Activated T-helper 1 cell treated with anti-CD3 and anti-CD28 coated beads, Interleukin-12 subunit alpha, Interleukin-12 subunit beta, Interleukin-2, Interleukin-4 antibody, amounts not matched to agents 30 ng/mL and 10 ng/mL and 1 ng/mL, durations not matched to agents 14 hours and 24 hours and 36 hours (primary cell): ENCODE measurements around the gene METTL8. TPM values are rescaled to one million over a fixed set of nuclear protein-coding genes. Genes with fewer than 3 reads are reported as not detected.

ENCODE experiments used
- DNase-seq: peaks from one replicate; pipeline ENCODE4 v3.0.0; 2021; ENCODE audit warnings: low spot score
- H3K27ac Mint-ChIP-seq: one replicate; pipeline ENCODE4 v1.8.0; 2021; ENCODE audit warnings: mild to moderate bottlenecking, mixed read lengths
- H3K27me3 Mint-ChIP-seq: one replicate; pipeline ENCODE4 v1.8.0; 2022; ENCODE audit warnings: mild to moderate bottlenecking, moderate library complexity, mixed read lengths; ENCODE audit not compliant: insufficient read depth
- H3K36me3 Mint-ChIP-seq: one replicate; pipeline ENCODE4 v1.8.0; 2021; ENCODE audit warnings: low read depth, mixed read lengths
- H3K4me1 Mint-ChIP-seq: one replicate; pipeline ENCODE4 v1.8.0; 2021; ENCODE audit warnings: low read depth, mixed read lengths
- H3K4me3 Mint-ChIP-seq: one replicate; pipeline ENCODE4 v1.8.0; 2021; ENCODE audit warnings: mild to moderate bottlenecking, moderate library complexity, mixed read lengths
- H3K9me3 Mint-ChIP-seq: one replicate; pipeline ENCODE4 v1.8.0; 2021; ENCODE audit warnings: mixed read lengths
- intact Hi-C: fragments of 100-400 bp; cut with micrococcal nuclease; formaldehyde crosslinking; loops from one replicate; pipeline ENCODE4 v1.15.1; 2024
- total RNA-seq: library from RNA; stranded (reverse); gene quantifications from 2 replicates; pipeline ENCODE4 v1.2.3, GENCODE V29; 2022

Gene METTL8
- total RNA-seq, 1 donor from 2014 or later: 31.8 TPM

DNA sequence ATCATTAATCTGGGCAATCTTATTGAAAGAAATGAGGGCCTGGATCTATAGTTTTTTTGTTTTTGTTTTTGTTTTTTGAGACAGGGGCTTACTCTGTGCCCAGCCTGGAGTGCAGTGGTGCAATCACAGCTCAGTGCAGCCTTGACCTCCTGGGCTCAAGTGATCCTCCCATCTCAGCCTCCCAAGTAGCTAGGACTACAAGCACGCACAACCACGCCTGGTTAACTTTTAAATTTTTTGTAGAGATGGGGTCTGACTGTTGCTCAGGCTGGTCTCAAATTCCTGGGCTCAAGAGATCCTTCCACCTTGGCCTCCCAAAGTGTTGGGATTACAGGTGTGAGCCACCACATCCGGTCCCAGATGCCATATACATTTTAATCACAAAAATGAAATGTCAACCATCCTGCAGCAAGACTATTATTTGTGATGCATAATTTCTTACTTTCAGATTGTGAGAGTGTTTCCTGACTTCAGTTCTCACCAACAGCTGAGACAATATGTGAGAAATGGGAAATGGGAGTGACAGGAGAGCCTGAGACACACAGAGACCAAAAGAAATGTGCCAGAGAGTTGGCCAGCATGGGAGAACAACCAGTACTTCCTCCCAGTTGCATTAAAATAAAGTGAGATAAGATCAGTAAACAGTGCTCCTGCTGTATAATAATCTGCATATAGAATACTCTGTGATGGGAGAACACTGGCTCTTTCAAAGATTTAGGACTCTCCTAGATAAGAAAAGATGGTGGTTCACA, 87.6 kb downstream of the METTL8 start:
- Mint-ChIP-seq H3K4me3 (no peak overlapping the region), H3K36me3 (no peaks in the 10 kb centered on the region), H3K9me3 (peaks cover under 1% of the 10 kb centered on the region), H3K27me3 (no peaks in the 10 kb centered on the region), H3K4me1 (peaks cover 22% of the 10 kb centered on the region), H3K27ac (no peak overlapping the region)
- DNase-seq: no peak
- intact Hi-C loops: loop anchor here (2.0 kb wide), 1 partner anchor 27 kb away; no protein-coding TSS in a partner anchor

DNA sequence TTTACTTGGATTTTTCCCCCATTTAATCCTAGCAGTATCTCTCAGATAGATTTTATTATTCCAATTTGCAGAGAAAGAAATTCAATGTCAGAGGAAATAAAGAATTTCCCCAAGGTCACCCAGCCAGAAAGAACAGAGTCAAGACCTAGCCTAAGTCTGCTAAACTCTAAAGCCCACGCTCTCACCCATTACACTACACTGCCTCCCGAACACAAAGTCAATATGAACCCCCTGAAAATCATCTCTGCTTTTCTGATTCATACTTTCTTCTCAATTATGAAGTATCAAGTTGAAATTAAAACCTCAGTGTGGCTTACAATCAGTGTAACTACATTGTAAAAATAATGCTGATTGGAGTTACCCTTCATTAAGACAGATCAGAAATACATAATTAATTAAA, 89.6 kb downstream of the METTL8 start:
- Mint-ChIP-seq H3K9me3 (no peaks in the 10 kb centered on the region), H3K36me3 (peaks cover 1% of the 10 kb centered on the region), H3K4me3 (no peak overlapping the region), H3K27me3 (no peaks in the 10 kb centered on the region), H3K27ac (no peak overlapping the region), H3K4me1 (peaks cover 22% of the 10 kb centered on the region)
- intact Hi-C loops: no loop called here
- DNase-seq: no peak

DNA sequence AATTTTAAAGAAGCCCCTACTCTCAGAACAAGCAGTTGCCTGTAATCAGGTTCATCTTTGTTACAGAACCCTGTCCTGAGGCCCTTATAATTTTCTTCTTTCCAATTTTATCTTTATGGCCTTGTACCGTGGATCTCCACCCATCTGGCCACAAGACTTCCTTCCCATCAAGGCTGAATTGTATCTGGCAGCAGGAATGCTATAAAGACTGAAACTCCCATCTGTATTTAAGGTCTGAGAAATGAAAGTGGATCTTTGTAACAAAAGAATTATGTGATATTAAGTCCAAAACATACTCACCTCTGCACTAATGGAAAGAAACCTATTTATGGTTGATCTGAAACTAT, 91.8 kb downstream of the METTL8 start:
- Mint-ChIP-seq H3K27ac (no peak overlapping the region), H3K36me3 (peaks cover 8% of the 10 kb centered on the region), H3K4me3 (no peak overlapping the region), H3K4me1 (peaks cover 15% of the 10 kb centered on the region), H3K27me3 (no peaks in the 10 kb centered on the region), H3K9me3 (no peaks in the 10 kb centered on the region)
- intact Hi-C loops: no loop called here
- no peak for DNase-seq

DNA sequence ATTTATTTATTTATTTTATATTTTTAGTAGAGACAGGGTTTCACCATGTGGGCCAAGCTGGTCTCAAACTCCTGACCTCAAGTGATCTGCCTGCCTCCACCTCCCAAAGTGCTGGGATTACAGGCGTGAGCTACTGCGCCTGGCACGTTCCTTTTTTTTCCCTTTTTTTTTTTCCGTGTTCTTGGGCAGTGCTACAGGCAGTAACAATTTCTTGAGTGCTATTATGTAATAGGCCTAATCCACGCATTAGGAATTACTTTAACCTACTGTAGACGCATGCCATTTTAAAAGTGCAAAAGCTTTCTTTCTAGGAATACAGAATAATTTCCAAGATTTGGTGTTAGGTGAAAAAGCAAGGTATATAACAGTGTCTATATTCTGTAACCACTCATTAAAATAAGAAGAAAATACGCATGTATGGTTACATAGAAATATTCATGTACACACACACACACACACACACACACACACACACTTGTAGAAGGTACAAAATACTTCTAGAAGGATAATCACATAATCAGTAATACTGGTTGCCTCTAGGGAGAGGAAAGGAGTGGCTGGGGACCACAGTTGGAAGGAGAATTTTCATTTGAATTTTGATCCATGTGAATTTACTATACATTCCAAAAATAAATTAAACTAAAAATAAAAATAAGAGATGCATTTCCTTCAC, 92.3 kb downstream of the METTL8 start:
- no peaks in the 10 kb centered on the region for H3K27me3 Mint-ChIP-seq
- peaks cover 8% of the 10 kb centered on the region for H3K36me3 Mint-ChIP-seq
- intact Hi-C loops: no loop called here
- no peak overlapping the region for H3K4me3 Mint-ChIP-seq
- peaks cover 12% of the 10 kb centered on the region for H3K4me1 Mint-ChIP-seq
- no peak for DNase-seq
- H3K27ac Mint-ChIP-seq: no peak overlapping the region
- H3K9me3 Mint-ChIP-seq: no peaks in the 10 kb centered on the region

DNA sequence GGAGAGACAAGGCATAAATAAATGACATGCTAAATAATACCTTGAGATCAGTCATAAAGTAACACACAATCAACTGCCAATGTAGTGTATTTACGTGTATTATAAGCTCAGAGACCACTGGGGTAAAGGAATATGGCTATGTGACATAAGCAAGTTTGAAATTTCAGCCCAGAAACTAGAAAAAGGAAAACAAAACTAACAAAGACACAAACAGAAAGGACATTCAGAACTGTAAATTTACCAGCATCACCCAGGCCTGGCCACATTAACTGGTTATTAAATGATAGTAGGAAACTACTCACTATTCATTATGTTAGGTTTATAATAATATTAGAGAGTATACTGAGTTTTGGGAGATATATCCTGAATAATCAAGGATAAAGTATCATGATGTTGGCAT, 98.8 kb downstream of the METTL8 start:
- H3K36me3 Mint-ChIP-seq: peaks cover 18% of the 10 kb centered on the region
- no peak overlapping the region for H3K27ac Mint-ChIP-seq
- H3K9me3 Mint-ChIP-seq: no peaks in the 10 kb centered on the region
- no peak for DNase-seq
- peaks cover 23% of the 10 kb centered on the region for H3K4me1 Mint-ChIP-seq
- no peak overlapping the region for H3K4me3 Mint-ChIP-seq
- H3K27me3 Mint-ChIP-seq: no peaks in the 10 kb centered on the region
- intact Hi-C loops: no loop called here

DNA sequence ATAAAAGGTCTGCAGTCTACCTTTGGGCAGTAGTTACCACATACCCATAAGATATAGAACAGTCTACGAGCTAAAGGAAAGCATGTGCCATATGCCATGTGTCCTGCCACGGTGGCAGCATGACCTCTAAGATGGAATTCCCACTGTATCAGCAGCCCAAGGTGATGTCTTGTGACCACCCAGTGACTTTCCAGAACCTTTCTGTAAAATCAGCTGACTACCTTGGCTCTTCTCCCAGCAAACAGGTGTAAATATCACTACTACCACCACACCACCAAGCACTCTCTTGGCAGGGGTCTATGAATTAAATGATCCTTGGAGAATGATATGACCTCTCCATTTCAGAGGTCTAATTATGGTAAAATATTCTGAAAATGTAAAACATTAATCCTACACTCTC, 99.6 kb downstream of the METTL8 start:
- Mint-ChIP-seq H3K27ac (no peak overlapping the region), H3K9me3 (no peaks in the 10 kb centered on the region), H3K36me3 (peaks cover 17% of the 10 kb centered on the region), H3K4me3 (no peak overlapping the region), H3K27me3 (no peaks in the 10 kb centered on the region), H3K4me1 (peaks cover 23% of the 10 kb centered on the region)
- no peak for DNase-seq
- intact Hi-C loops: no loop called here

DNA sequence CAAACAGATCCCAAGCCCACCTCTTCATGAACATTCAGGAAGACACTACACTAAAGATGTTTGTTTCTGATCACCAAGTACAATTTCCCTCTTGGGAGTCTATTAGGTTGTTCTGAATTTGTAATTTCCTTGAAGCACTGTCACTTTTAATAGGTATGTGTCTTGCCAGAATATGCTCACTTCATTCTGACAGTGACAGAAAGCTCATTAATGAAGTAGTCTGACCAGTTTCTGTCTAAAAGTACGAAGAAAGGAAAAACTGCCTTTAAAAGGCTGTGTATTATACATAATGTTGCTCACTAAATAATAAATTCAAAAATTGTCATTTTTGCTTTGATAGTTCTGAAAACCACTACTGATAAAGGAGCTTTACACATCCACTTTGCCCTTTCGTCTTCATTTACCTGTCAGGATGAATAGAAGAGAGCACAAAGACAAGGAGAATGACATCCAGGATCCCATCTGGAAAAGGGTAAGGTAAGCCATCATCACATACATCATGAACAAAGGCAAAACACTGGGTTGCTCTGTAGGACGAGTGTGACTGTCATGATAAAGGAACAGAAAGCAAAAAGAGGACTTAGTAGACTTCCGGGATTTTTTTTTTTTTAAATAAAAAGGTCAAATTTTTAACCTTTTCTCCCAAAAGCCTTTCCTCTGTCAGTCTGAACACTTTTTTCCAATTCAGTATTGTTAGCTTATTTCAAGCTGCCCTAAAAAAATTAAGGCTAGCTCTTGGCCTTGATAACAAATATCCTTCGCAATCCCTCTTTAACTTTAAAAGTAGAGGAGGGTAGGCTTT, 103.4 kb downstream of the METTL8 start:
- DNase-seq: no peak
- intact Hi-C loops: no loop called here
- no peaks in the 10 kb centered on the region for H3K9me3 Mint-ChIP-seq
- H3K27me3 Mint-ChIP-seq: no peaks in the 10 kb centered on the region
- H3K4me1 Mint-ChIP-seq: peaks cover 47% of the 10 kb centered on the region
- H3K27ac Mint-ChIP-seq: peak overlapping the region; percentile 31
- peaks cover 18% of the 10 kb centered on the region for H3K36me3 Mint-ChIP-seq
- no peak overlapping the region for H3K4me3 Mint-ChIP-seq

DNA sequence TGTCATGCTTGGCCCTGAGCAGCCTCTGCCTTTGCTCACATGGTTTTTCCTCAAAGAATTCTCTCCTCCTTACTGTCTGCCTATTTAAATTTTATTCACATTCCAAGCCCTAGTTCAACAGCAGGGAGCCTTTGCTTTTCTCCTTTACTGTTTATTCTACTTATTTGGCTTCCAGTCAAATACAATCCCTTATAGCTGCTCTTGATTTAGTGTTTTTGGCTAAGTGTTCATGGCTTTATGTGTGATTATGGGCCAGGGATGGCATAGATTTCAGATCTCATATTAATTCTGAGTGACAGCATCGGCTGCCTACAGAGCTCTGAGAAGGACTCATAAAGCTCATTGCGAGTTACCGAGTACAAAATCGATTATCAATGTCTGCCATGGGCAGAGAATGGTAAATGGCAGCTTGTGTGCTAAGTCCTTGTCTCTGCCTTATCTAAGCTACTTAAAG, 106.7 kb downstream of the METTL8 start:
- Mint-ChIP-seq H3K36me3 (peaks cover 26% of the 10 kb centered on the region), H3K27me3 (no peaks in the 10 kb centered on the region), H3K4me1 (peaks cover 42% of the 10 kb centered on the region), H3K4me3 (peak overlapping the region; percentile 9), H3K27ac (peak overlapping the region; percentile 91), H3K9me3 (no peaks in the 10 kb centered on the region)
- DNase-seq: no peak
- intact Hi-C loops: no loop called here

DNA sequence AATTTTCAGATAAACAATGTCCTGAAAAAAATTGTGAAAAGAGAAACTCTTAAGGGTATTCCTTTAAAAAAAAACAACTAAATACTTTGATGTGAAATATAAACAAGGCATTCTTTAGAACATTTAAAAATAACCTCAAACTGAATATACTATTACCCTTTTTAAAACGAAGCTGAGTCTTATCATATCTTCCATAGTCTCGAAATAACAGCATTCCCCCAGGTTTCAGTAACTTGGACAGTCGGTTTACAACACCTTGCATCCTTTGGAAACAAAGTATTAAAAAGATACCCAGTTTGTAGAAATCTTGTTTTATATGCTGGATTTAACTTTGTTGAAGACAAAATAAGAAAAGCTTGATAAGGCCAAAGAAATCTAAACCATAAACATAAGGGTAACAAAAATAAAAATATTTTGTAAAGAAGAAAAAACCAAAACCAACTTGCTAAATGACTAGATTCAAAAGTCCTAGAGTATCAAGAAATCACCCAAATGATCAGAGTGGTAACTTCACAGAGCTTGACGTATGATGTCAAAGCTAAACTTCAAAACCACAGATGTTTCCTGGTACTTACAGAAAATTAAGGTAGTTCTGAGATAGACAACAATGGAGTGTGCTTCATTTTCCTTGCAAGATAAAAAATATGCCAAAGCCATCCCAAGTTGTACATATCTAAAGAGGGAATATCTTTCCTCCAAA, 107.8 kb downstream of the METTL8 start:
- Mint-ChIP-seq H3K36me3 (peaks cover 30% of the 10 kb centered on the region), H3K9me3 (no peaks in the 10 kb centered on the region), H3K27me3 (no peaks in the 10 kb centered on the region), H3K27ac (peak overlapping the region; percentile 91), H3K4me1 (peaks cover 48% of the 10 kb centered on the region), H3K4me3 (peak overlapping the region; percentile 64)
- no peak for DNase-seq
- intact Hi-C loops: loop anchor here (1.0 kb wide), 2 partner anchors 8 to 66 kb away; no protein-coding TSS in a partner anchor

DNA sequence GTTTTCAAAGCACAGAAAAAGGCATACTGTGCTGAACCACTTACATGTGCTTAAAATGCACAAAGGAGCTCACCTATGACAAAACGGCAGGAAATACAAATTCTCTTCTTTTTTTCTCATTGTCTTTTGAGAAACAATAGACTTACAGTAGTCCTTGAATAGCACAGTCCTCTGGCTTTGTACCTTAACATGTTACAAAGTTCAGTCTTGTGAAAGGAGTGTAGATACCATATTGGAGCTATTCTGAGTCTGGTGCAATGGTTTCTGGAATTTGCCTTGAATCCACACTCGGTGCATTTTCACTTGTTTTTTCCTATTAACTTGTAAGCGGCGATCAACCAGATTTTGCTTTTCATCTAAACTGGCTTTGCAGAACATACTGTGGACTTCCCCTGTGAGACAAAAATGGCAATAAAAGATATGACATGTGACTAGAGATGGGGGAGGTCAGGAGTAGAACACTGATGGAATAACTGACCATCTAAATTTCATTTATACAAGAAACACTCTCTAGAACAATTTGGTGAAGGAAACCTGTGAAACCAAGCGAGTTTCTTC, 109.7 kb downstream of the METTL8 start:
- H3K27ac Mint-ChIP-seq: peak overlapping the region; percentile 64
- H3K9me3 Mint-ChIP-seq: no peaks in the 10 kb centered on the region
- intact Hi-C loops: no loop called here
- no peak for DNase-seq
- H3K4me3 Mint-ChIP-seq: peak overlapping the region; percentile 35
- H3K27me3 Mint-ChIP-seq: no peaks in the 10 kb centered on the region
- peaks cover 31% of the 10 kb centered on the region for H3K36me3 Mint-ChIP-seq
- H3K4me1 Mint-ChIP-seq: peaks cover 68% of the 10 kb centered on the region

DNA sequence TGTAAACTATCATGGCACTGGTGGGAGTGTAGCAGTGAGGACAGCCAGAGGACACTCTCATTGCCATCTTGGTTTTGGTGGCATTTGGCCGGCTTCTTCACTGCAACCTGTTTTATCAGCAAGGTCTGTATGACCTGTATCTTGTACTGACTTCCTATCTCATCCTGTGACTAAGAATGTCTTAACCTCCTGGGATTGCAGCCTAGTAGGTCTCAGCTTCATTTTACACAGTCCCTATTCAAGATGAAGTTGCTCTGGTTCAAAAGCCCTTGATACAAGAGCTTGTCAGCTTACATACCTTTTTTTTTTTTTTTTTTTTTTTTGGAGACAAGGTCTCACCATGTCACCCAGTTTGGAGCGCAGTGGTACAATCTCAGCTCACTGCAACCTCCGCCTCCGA, 110.9 kb downstream of the METTL8 start:
- H3K27ac Mint-ChIP-seq: no peak overlapping the region
- peaks cover 29% of the 10 kb centered on the region for H3K36me3 Mint-ChIP-seq
- DNase-seq: no peak
- peaks cover 76% of the 10 kb centered on the region for H3K4me1 Mint-ChIP-seq
- H3K4me3 Mint-ChIP-seq: no peak overlapping the region
- no peaks in the 10 kb centered on the region for H3K27me3 Mint-ChIP-seq
- no peaks in the 10 kb centered on the region for H3K9me3 Mint-ChIP-seq
- intact Hi-C loops: no loop called here

DNA sequence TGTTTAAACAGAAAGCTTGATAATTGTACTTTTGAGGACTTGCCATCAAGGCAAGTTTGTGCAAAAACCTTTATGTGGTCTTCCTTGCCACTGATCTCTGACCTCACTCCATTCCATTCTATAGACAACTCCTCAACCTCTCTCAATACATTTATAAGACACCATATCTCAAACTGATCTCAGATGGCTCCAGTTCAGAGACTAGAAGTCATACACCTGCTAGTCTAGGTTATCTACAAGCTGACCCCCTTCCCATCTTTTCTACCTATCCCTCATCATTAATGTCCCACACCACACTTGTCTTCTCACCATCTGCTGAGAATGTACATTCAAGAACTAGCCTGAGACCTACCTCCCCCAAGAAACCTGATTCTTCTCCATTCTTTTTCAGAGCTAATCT, 113.1 kb downstream of the METTL8 start:
- H3K4me1 Mint-ChIP-seq: peaks cover 72% of the 10 kb centered on the region

More for the DNA sequence above, 113.1 kb downstream of the METTL8 start:
- peak overlapping the region; percentile 2 for H3K4me3 Mint-ChIP-seq
- no peaks in the 10 kb centered on the region for H3K27me3 Mint-ChIP-seq
- peaks cover 24% of the 10 kb centered on the region for H3K36me3 Mint-ChIP-seq
- no peaks in the 10 kb centered on the region for H3K9me3 Mint-ChIP-seq
- intact Hi-C loops: no loop called here
- DNase-seq: no peak
- H3K27ac Mint-ChIP-seq: peak overlapping the region; percentile 95
